ENCODE data around the gene IGSF3. TPM values are rescaled to one million over a fixed set of nuclear protein-coding genes. Genes with fewer than 3 reads are reported as not detected.
"Not testable (repeated sequence)": the region's sequence is repeated elsewhere in the genome, so short reads cannot be mapped to it uniquely, and the experiment has no call there.

The IGSF3 gene
- total and polyA plus RNA-seq, 2 experiments from 2014 or later = 29.0 to 130 TPM

GRCh38 chr1:116617808-116618207, 49.7 kb downstream of the IGSF3 start:
- not testable (repeated sequence) for H3K27me3 ChIP-seq; H3K9me3 ChIP-seq (ENCODE audit: low read depth); H3K27ac ChIP-seq; H3K4me3 ChIP-seq; H3K4me1 ChIP-seq (ENCODE audit: low read depth); H3K36me3 ChIP-seq
- DNase-seq (ENCODE audit: low read depth in 1 of 2, low spot score in 1 of 2) = peak in 1 of 2 donors; percentile 42
- TF ChIP-seq CTCF (IDR thresholded peaks at IDR 0.05; ENCODE audit: low read depth, low read length) = peak; percentile 16

- not testable (repeated sequence) for DNase-seq (ENCODE audit: low read depth in 1 of 2, low spot score in 1 of 2); H3K36me3 ChIP-seq; H3K27ac ChIP-seq; H3K9me3 ChIP-seq (ENCODE audit: low read depth); H3K27me3 ChIP-seq; H3K4me1 ChIP-seq (ENCODE audit: low read depth); H3K4me3 ChIP-seq
Measured at GRCh38 chr1:116613825-116614224, 53.7 kb downstream of the IGSF3 start.

- H3K4me1 ChIP-seq (ENCODE audit: low read depth); H3K27ac ChIP-seq; H3K4me3 ChIP-seq; DNase-seq (ENCODE audit: low read depth in 1 of 2, low spot score in 1 of 2); H3K36me3 ChIP-seq; H3K9me3 ChIP-seq (ENCODE audit: low read depth); H3K27me3 ChIP-seq: not testable (repeated sequence)
Measured at GRCh38 chr1:116609801-116610371, 57.6 kb downstream of the IGSF3 start.

- not testable (repeated sequence) for H3K27me3 ChIP-seq; H3K27ac ChIP-seq; H3K4me1 ChIP-seq (ENCODE audit: low read depth); H3K4me3 ChIP-seq; DNase-seq (ENCODE audit: low read depth in 1 of 2, low spot score in 1 of 2); H3K36me3 ChIP-seq; H3K9me3 ChIP-seq (ENCODE audit: low read depth)
Measured at GRCh38 chr1:116608841-116609240, 58.7 kb downstream of the IGSF3 start.

- H3K4me3 ChIP-seq; DNase-seq (ENCODE audit: low read depth in 1 of 2, low spot score in 1 of 2); H3K36me3 ChIP-seq; H3K27me3 ChIP-seq; H3K4me1 ChIP-seq (ENCODE audit: low read depth); H3K27ac ChIP-seq; H3K9me3 ChIP-seq (ENCODE audit: low read depth): not testable (repeated sequence)
Measured at GRCh38 chr1:116608151-116608550, 59.4 kb downstream of the IGSF3 start.

GRCh38 chr1:116607463-116607862, 60.1 kb downstream of the IGSF3 start:
- not testable (repeated sequence) for H3K4me3 ChIP-seq; DNase-seq (ENCODE audit: low read depth in 1 of 2, low spot score in 1 of 2); H3K27me3 ChIP-seq; H3K36me3 ChIP-seq; H3K27ac ChIP-seq; H3K9me3 ChIP-seq (ENCODE audit: low read depth); H3K4me1 ChIP-seq (ENCODE audit: low read depth)

GRCh38 chr1:116606067-116606466, 61.5 kb downstream of the IGSF3 start:
- H3K36me3 ChIP-seq; H3K4me3 ChIP-seq; H3K4me1 ChIP-seq (ENCODE audit: low read depth); H3K27me3 ChIP-seq; H3K9me3 ChIP-seq (ENCODE audit: low read depth); H3K27ac ChIP-seq: not testable (repeated sequence)
- DNase-seq (ENCODE audit: low read depth in 1 of 2, low spot score in 1 of 2) = peak in 1 of 2 donors; percentile 58

GRCh38 chr1:116605315-116605714, 62.2 kb downstream of the IGSF3 start:
- DNase-seq (ENCODE audit: low read depth in 1 of 2, low spot score in 1 of 2) = no peak
- H3K27ac ChIP-seq = no peak overlapping the region
- no peaks in the 10 kb centered on the region for H3K36me3 ChIP-seq
- TF ChIP-seq CTCF (IDR thresholded peaks at IDR 0.05; ENCODE audit: low read depth, low read length) = no peak
- H3K9me3 ChIP-seq (ENCODE audit: low read depth) = no peaks in the 10 kb centered on the region
- no peaks in the 10 kb centered on the region for H3K4me1 ChIP-seq (ENCODE audit: low read depth)
- no peak overlapping the region for H3K4me3 ChIP-seq
- H3K27me3 ChIP-seq = no peaks in the 10 kb centered on the region

GRCh38 chr1:116604408-116604807, 63.1 kb downstream of the IGSF3 start:
- DNase-seq (ENCODE audit: low read depth in 1 of 2, low spot score in 1 of 2); H3K27ac ChIP-seq; H3K4me3 ChIP-seq; H3K9me3 ChIP-seq (ENCODE audit: low read depth); H3K36me3 ChIP-seq; H3K27me3 ChIP-seq; H3K4me1 ChIP-seq (ENCODE audit: low read depth): not testable (repeated sequence)

- not testable (repeated sequence) for H3K36me3 ChIP-seq; H3K27ac ChIP-seq; H3K9me3 ChIP-seq (ENCODE audit: low read depth); H3K27me3 ChIP-seq; DNase-seq (ENCODE audit: low read depth in 1 of 2, low spot score in 1 of 2); H3K4me3 ChIP-seq; H3K4me1 ChIP-seq (ENCODE audit: low read depth)
Measured at GRCh38 chr1:116603646-116604045, 63.9 kb downstream of the IGSF3 start.

GRCh38 chr1:116599369-116599768, 68.2 kb downstream of the IGSF3 start:
- DNase-seq (ENCODE audit: low read depth in 1 of 2, low spot score in 1 of 2); H3K4me1 ChIP-seq (ENCODE audit: low read depth); H3K36me3 ChIP-seq; H3K9me3 ChIP-seq (ENCODE audit: low read depth); H3K4me3 ChIP-seq; H3K27me3 ChIP-seq; H3K27ac ChIP-seq: not testable (repeated sequence)

- H3K36me3 ChIP-seq; H3K27ac ChIP-seq; H3K9me3 ChIP-seq (ENCODE audit: low read depth); H3K4me3 ChIP-seq; DNase-seq (ENCODE audit: low read depth in 1 of 2, low spot score in 1 of 2); H3K27me3 ChIP-seq; H3K4me1 ChIP-seq (ENCODE audit: low read depth): not testable (repeated sequence)
Measured at GRCh38 chr1:116598420-116599036, 69.0 kb downstream of the IGSF3 start.

Data from cardiac muscle cell (in vitro differentiated cells and primary cell).